CD4-positive, alpha-beta T cell treated with Interferon gamma for 1 hour (primary cell): ENCODE data around the gene GSG1L.

Source experiments
- DNase-seq: peaks from one replicate; pipeline ENCODE4 v3.0.0-alpha.2; 2020

Gene GSG1L

GRCh38 chr16:28090646-28091377, 27.3 kb upstream of the GSG1L start:
- DNase-seq = no peak

DNA sequence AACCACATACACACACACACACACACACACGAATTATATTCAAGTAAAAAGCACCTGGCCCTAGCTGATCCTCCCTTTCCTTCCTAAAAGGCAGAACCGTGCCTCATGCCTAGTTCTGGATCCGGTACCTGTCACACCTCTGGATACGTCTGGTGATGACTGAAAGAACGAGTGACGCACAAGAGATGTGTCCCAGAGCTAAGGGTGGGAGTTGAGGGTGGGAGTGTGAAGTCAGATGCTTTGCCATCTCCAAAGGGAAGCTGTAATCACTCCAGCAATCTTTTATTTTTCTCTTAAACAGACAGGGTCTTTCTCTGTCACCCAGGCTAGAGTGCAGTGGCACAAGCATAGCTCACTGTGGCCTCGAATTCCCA, 26.5 kb upstream of the GSG1L start:
- no peak for DNase-seq

GRCh38 chr16:28089205-28089991, 25.9 kb upstream of the GSG1L start:
- no peak for DNase-seq

- no peak for DNase-seq
These were observed 24.3 kb upstream of the GSG1L start for GRCh38 chr16:28087675-28088300.

GRCh38 chr16:28087140-28087660, 23.7 kb upstream of the GSG1L start:
- no peak for DNase-seq

- DNase-seq = no peak
These were observed 22.9 kb upstream of the GSG1L start for GRCh38 chr16:28086186-28087139.

- no peak for DNase-seq
These were observed 22.1 kb upstream of the GSG1L start for GRCh38 chr16:28085389-28086171.

DNA sequence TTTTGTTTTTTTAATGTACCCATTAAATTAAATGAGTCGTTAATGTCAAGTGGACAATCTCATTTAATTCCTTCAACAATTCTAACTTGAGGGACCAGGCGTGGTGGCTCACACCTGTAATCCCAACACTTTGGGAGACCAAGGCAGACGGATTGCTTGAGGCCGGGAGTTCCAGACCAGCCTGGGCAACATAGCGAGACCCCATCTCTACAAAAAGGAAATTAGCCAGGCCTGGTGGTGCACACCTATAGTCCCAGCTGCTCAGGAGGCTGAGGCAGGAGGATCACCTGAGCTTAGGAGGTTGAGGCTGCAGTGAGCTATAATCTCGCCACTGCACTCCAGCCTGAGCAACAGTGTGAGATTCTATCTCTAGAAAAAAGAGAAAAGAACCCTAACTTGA, 20.7 kb upstream of the GSG1L start:
- no peak for DNase-seq

- no peak for DNase-seq
These were observed 19.1 kb upstream of the GSG1L start for GRCh38 chr16:28082624-28083023.

GRCh38 chr16:28081391-28081968, 18.0 kb upstream of the GSG1L start:
- DNase-seq = no peak

- DNase-seq = no peak
These were observed 14.7 kb upstream of the GSG1L start for GRCh38 chr16:28078261-28078660.

- no peak for DNase-seq
These were observed 10.3 kb upstream of the GSG1L start for GRCh38 chr16:28073836-28074235.

GRCh38 chr16:28072087-28072486, 8.6 kb upstream of the GSG1L start:
- DNase-seq = no peak

DNA sequence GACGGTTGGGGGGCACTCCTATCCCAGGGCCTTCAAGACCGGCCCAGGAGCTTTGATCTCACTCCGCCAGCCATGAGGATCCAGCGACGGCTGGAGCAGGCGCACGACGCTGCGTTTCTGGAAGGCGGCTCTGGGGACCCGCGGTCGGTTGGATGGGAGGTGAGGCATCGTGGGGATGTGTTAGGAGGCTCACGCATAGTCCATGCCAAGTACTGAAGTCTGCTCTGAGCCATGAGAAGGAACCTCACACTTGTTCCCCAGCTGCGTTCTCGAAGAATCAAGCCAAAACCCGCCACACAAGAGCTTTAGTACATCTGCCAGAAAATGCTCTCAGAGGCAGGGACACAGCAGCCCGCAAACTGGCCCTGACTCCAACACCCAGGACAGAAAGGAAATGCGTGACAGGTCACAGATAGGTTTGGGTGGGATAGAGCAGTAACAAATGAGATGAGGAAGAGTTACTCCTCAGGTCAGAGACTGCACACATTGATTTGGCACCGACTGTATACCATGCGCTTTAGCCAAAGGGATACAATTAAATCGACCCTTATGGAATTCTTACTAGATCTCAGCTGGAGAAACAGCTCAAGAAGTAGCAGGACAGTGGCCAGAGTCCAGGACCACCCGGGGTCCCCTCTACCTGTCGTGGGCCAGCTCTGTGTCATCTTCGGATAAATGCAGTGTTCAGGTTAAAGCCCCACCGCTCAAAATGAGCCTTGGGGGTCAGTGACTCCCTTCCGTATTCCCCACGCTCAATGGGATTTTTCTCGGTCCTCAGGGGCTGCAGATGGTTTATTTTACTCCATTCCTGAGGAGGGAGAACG, 6.7 kb upstream of the GSG1L start:
- DNase-seq = no peak

DNA sequence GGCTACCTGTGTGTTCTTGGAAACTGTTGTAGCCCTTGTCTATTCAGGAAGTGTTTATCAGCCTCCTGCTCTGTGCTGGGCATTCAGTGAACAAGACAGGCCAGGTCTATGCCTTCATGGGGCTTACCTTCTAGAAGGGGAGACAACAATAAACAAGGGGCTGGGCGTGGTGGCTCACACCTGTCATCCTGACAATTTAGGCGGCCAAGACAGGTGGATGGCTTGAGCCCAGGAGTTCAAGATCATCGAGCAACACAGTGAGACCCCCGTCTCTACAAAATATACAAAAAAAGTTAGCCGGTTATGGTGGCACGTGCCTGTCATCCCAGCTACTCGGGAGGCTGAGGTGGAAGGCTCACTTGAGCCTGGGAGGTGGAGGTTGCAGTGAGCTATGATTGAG, 5.5 kb upstream of the GSG1L start:
- DNase-seq = no peak

- no peak for DNase-seq
These were observed 4.3 kb upstream of the GSG1L start for GRCh38 chr16:28067604-28068379.

GRCh38 chr16:28064706-28065249, 1.3 kb upstream of the GSG1L start:
- DNase-seq = no peak

DNA sequence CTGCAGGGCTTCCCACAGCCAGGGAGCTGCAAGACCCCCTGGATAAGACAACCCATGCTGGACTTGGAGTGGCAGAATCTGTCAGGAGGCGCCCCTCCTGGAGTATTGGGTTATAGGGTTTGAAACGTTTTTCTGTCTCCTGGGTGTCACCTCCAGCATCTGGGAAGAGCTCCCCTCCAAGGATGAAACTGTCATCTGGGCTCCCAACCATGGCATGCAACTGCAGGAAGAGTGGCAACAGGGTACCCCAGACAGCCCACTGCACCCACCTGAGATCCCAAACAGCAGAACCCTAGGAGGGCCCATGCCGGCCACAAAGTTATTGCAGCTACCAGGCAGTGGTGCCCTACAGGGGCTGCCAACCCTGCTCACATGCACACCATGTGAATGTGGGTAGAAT, 636 bp upstream of the GSG1L start:
- no peak for DNase-seq

GRCh38 chr16:28062847-28063521, 530 bp downstream of the GSG1L start:
- DNase-seq = no peak
